K562 (cell line): Measurements from ENCODE around the gene HIVEP3. TPM values are rescaled to one million over a fixed set of nuclear protein-coding genes. Genes with fewer than 3 reads are reported as not detected.

Experiments
- ATAC-seq: fragments of 200-7000 bp; cut with Tn5 transposase; 3 replicates; pipeline ENCODE4 v1.9.1; 2020; ENCODE audit warnings: moderate library complexity
- BruUV-seq: library from RNA; stranded (reverse); fragments of 400-500 nt; replicated peaks from 2 replicates; lab custom pipeline; 2021; lab: Mats Ljungman, UMichigan
- CTCF ChIA-PET: fragments of 300-600 bp; formaldehyde crosslinking; extraction: SDS; loops from one replicate; lab custom pipeline; 2021; ENCODE audit warnings: low intra/inter-chr PET ratio; lab: Yijun Ruan, JAX
- POLR2A ChIA-PET: fragments of 300-600, 350-650 bp; sonication (Branson Sonifier 250); formaldehyde crosslinking; extraction: SDS; loops from one replicate; lab custom pipeline; 2021; ENCODE audit warnings: antibody characterized with exemption, inconsistent platforms; lab: Yijun Ruan, JAX
- DNase-seq, 4 experiments: peaks; one replicate each; pipeline versions ENCODE4 v3.0.0 to v3.0.0-alpha.2; 2011 to 2018; ENCODE audit warnings: low spot score in 3 of 4, mixed read lengths in 3 of 4; ENCODE audit errors: extremely low read depth in 1 of 4
- FAIRE-seq: peaks from 2 replicates; lab custom pipeline; 2011; peaks lifted over from hg19 to GRCh38; lab: Jason Lieb, UNC
- H2AFZ ChIP-seq: 2 replicates; pipeline ENCODE4 v1.6.0; 2011; ENCODE audit warnings: low read depth, low read length, control low read depth, inconsistent platforms
- H3K27ac ChIP-seq: fragments of 200-600 bp; 3 replicates; pipeline ENCODE4 v1.8.0; 2011; ENCODE audit warnings: low read depth, mild to moderate bottlenecking, control low read depth, inconsistent platforms, low read length, moderate library complexity, mixed read lengths; ENCODE audit errors: extremely low read depth
- H3K27me3 ChIP-seq, 2 experiments: fragments of 300-600 bp in 1 of 2; 2 replicates in 1 of 2; 3 replicates in 1 of 2; pipeline versions ENCODE4 v1.6.0 to v1.8.0; 2011; ENCODE audit warnings: inconsistent platforms in 2 of 2, low read length in 2 of 2, mild to moderate bottlenecking in 1 of 2, mixed read lengths in 1 of 2, moderate library complexity in 1 of 2; ENCODE audit not compliant: control insufficient read depth in 2 of 2, insufficient read depth in 2 of 2
- H3K36me3 ChIP-seq: fragments of 300-600 bp; 3 replicates; pipeline ENCODE4 v1.8.0; 2011; ENCODE audit warnings: mild to moderate bottlenecking, low read length, inconsistent platforms; ENCODE audit not compliant: control insufficient read depth, insufficient read depth
- H3K4me1 ChIP-seq, 2 experiments: fragments of 200-600 bp in 1 of 2; replicated peaks in 1 of 2; 2 replicates in 1 of 2; 3 replicates in 1 of 2; pipeline versions ENCODE4 v1.5.1 to v1.8.0; 2011; ENCODE audit warnings: inconsistent platforms in 2 of 2, low read length in 2 of 2, mild to moderate bottlenecking in 1 of 2, mixed read lengths in 1 of 2, moderate library complexity in 1 of 2; ENCODE audit not compliant: control insufficient read depth in 2 of 2, insufficient read depth in 2 of 2
- H3K4me2 ChIP-seq: 2 replicates; pipeline ENCODE4 v1.6.1; 2011; ENCODE audit warnings: low read length, control low read depth, inconsistent platforms, mixed read lengths; ENCODE audit not compliant: insufficient read depth
- H3K4me3 ChIP-seq: fragments of 200-600 bp; sonication (generic), shearing (Covaris generic); 2 replicates; pipeline ENCODE4 v1.5.1; 2016; ENCODE audit warnings: control low read depth, inconsistent platforms
- H3K79me2 ChIP-seq: fragments of 200-600 bp; 3 replicates; pipeline ENCODE4 v1.8.0; 2011; ENCODE audit warnings: low read length, inconsistent platforms; ENCODE audit not compliant: control insufficient read depth, insufficient read depth
- H3K9ac ChIP-seq, 2 experiments: 2 replicates each; pipeline versions ENCODE4 v1.6.0 to v1.6.1; 2011; ENCODE audit warnings: low read depth in 2 of 2, low read length in 2 of 2, control low read depth in 1 of 2, inconsistent platforms in 1 of 2, mild to moderate bottlenecking in 1 of 2, mixed read lengths in 1 of 2; ENCODE audit not compliant: insufficient read depth in 1 of 2
- H3K9me1 ChIP-seq: one replicate; pipeline ENCODE4 v1.6.0; 2011; ENCODE audit warnings: inconsistent platforms, mild to moderate bottlenecking, low read length, moderate library complexity; ENCODE audit not compliant: control insufficient read depth, insufficient read depth
- H3K9me3 ChIP-seq: replicated peaks from 2 replicates; pipeline ENCODE4 v1.5.1; 2011; ENCODE audit warnings: low read depth, low read length, inconsistent platforms; ENCODE audit not compliant: control insufficient read depth, insufficient read depth
- H4K20me1 ChIP-seq: replicated peaks from 2 replicates; pipeline ENCODE4 v1.6.1; 2011; ENCODE audit warnings: low read length, inconsistent platforms, mixed read lengths; ENCODE audit not compliant: control insufficient read depth, insufficient read depth
- BCOR ChIP-seq: fragments of 450-650 bp; IDR thresholded peaks from 2 replicates; pipeline ENCODE4 v1.6.1; 2016
- GABPA ChIP-seq: fragments of 200-800 bp; sonication (Bioruptor generic); conservative IDR thresholded peaks from 2 replicates; pipeline ENCODE4 v1.6.1; 2016; ENCODE audit warnings: low read depth, missing genetic modification characterization, missing compliant biosample characterization
- PTTG1 ChIP-seq: fragments of 450-650 bp; IDR thresholded peaks from 2 replicates; pipeline ENCODE4 v1.6.1; 2016; ENCODE audit warnings: low read depth, mild to moderate bottlenecking, missing genetic modification characterization, missing compliant biosample characterization
- RBM34 ChIP-seq: fragments of 200-400 bp; formaldehyde crosslinking; IDR thresholded peaks from 2 replicates; pipeline ENCODE4 v1.6.1; 2018; ENCODE audit warnings: low read length, borderline replicate concordance; ENCODE audit not compliant: insufficient read depth
- TCF7 ChIP-seq: sonication (generic); IDR thresholded peaks from 2 replicates; pipeline ENCODE4 v1.6.1; 2016; ENCODE audit warnings: antibody characterized with exemption, borderline replicate concordance
- TGIF2 ChIP-seq: sonication (generic); formaldehyde crosslinking; IDR thresholded peaks from 2 replicates; pipeline ENCODE4 v1.8.1; 2022; ENCODE audit warnings: mild to moderate bottlenecking, missing genetic modification reagents, moderate library complexity
- ZNF197 ChIP-seq: fragments of 200-800 bp; sonication (Bioruptor generic); IDR thresholded peaks from 2 replicates; pipeline ENCODE4 v1.6.1; 2016; ENCODE audit warnings: low read depth, missing genetic modification characterization, missing compliant biosample characterization
- ZNF77 ChIP-seq: fragments of 250-450 bp; sonication (Bioruptor Pico); IDR thresholded peaks from 2 replicates; pipeline ENCODE4 v1.5.0; 2020
- ZNF778 ChIP-seq: fragments of 450-650 bp; formaldehyde crosslinking; IDR thresholded peaks from 2 replicates; pipeline ENCODE4 v1.4.0; 2020; ENCODE audit warnings: mild to moderate bottlenecking, moderate library complexity
- WGBS: fragments of 100-300 bp; shearing (Covaris generic); methylation state at CpG from one replicate; pipeline ENCODE4 v1.1.6; 2016; ENCODE audit warnings: low coverage, mixed read lengths; ENCODE audit not compliant: insufficient coverage; ENCODE audit errors: missing lambda C conversion rate; 5-methylcytosine and 5-hydroxymethylcytosine counted together
- in situ Hi-C: fragments of 300-500 bp; cut with MboI; formaldehyde crosslinking; loops from 4 replicates; pipeline ENCODE4 v1.15.0; 2018; ENCODE audit warnings: inconsistent platforms, mixed read lengths
- intact Hi-C: fragments of 100-400 bp; cut with micrococcal nuclease; formaldehyde crosslinking; loops from 2 replicates; pipeline ENCODE4 v1.14.2; 2022
- polyA plus RNA-seq, 8 experiments: library from polyadenylated mRNA; depleted of rRNA in 4 of 8; stranded (reverse) in 5 of 8; unstranded in 3 of 8; fragments of >200 nt; fragmentation: Nextera tagmentation in 2 of 8; fragmentation: Illumina TruSeq in 1 of 8; extraction: Ambion mirVana in 2 of 8; extraction: Trizol in 1 of 8; gene quantifications; 2 replicates each; pipeline versions ENCODE4 v1.2.1 to v1.2.3, GENCODE V29; 2011 to 2014; ENCODE audit warnings: inconsistent platforms in 1 of 8, missing spikeins in 1 of 8
- total RNA-seq, 7 experiments: library from RNA; depleted of rRNA in 6 of 7; stranded (reverse); fragments of >200 nt in 6 of 7; fragmentation: Illumina TruSeq in 2 of 7; extraction: Trizol in 2 of 7; gene quantifications; 2 replicates each; pipeline versions ENCODE4 v1.2.1 to v1.2.3, GENCODE V29; 2011 to 2021; ENCODE audit warnings: low replicate concordance in 1 of 7

Gene HIVEP3
- total and polyA plus RNA-seq, 9 of the 15 experiments (the other 6 are each of a cell fraction or from before 2014, with no cell fraction given), result 0.09 to 0.58 (median 0.34) TPM; not detected in 1

DNA sequence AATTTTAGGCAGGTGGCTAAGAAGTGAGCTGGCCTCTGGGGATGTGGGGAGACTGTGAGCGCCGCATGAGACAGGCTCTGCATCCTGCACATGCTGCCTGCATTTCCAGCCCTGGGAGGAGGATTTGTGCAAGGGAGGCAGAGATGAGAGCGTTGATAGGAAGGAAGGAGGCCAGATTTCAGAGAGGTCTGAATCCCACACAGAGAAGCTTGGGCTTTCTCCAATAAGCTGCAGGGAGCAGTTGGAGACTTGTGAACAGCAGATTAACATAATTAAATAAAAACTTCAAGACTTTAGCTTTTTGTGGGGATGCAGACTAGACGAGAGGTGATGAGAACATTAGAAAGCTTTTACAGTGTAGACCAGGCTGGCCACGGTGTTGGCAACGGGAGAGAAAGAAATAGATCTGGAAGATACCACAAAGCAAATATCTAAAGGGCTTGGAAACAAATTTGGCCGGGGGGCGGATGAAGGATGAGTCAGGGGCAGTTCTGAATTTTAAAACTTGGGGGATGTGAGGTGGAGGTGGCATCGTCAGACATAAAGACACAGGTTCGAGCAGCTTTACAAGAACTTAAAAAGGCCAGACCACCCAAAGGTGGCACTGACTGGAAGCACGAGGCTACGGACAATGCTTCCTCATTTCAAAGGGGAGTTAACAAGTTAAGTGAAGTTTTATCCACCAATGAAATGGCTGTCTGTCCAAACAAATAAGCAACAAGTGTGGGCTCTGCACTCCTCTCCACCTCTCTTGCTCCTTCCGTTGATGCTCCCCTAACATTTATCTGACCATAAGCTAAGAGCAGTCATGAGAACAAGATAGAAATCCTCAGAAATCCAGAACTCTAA lies 57.0 kb downstream of the HIVEP3 start:
- Histone ChIP-seq H3K4me3 (no peak overlapping the region), H3K4me1 (peaks cover 0 to 13% of the 10 kb centered on the region in 2 experiments; a peak in 2 of 5 replicates), H3K9me1 (no peaks in the 10 kb centered on the region), H3K27me3 (peaks cover 28 to 40% of the 10 kb centered on the region in 2 experiments), H4K20me1 (peaks cover 4% of the 10 kb centered on the region; the same call in 1 of the 2 replicates), H3K9me3 (no peaks in the 10 kb centered on the region), H3K27ac (no peak overlapping the region)
- POLR2A ChIA-PET, result interaction anchor here (1.5 kb wide), 1 partner anchor 8 kb away, joined by 3 read pairs; no protein-coding TSS in a partner anchor
- no peak for DNase-seq
- no peak for ATAC-seq
- no TSS peak for BruUV-seq
- FAIRE-seq, result no peak
- intact Hi-C loops (no loop called here), in situ Hi-C loops (no loop called here)
- CTCF ChIA-PET, result no interaction called here
- TF ChIP-seq RBM34 (no peak), TGIF2 (no peak), PTTG1 (tag) (no peak), ZNF77 (CRISPR knock-in tag) (no peak)
- TF ChIP-seq, all 486 proteins: peak for 0
- Histone ChIP-seq H3K36me3 (no peaks in the 10 kb centered on the region), H3K79me2 (no peaks in the 10 kb centered on the region), H3K4me2 (no peak overlapping the region), H2AFZ (no peak overlapping the region), H3K9ac (no peak overlapping the region)
- WGBS, result 3% methylated on average over 13 of the region's 13 CpGs

- CTCF ChIA-PET, result no interaction called here
- no peak for DNase-seq
- no peak overlapping the region for H3K27ac ChIP-seq
- no peak overlapping the region for H3K4me2 ChIP-seq
- under 1% methylated on average over 8 of the region's 8 CpGs for WGBS
- peaks cover 0 to 13% of the 10 kb centered on the region in 2 experiments; a peak in 2 of 5 replicates for H3K4me1 ChIP-seq
- H3K27me3 ChIP-seq, result peaks cover 27 to 40% of the 10 kb centered on the region in 2 experiments
- in situ Hi-C loops, result no loop called here
- H4K20me1 ChIP-seq, result no peaks in the 10 kb centered on the region; the same call in 1 of the 2 replicates
- H3K4me3 ChIP-seq, result no peak overlapping the region
- H2AFZ ChIP-seq, result no peak overlapping the region
- H3K79me2 ChIP-seq, result no peaks in the 10 kb centered on the region
- BruUV-seq, result no TSS peak
- no peak overlapping the region for H3K9ac ChIP-seq
- FAIRE-seq, result no peak
- no peaks in the 10 kb centered on the region for H3K9me1 ChIP-seq
- H3K9me3 ChIP-seq, result no peaks in the 10 kb centered on the region
- POLR2A ChIA-PET, result interaction anchor here (1.2 kb wide), 1 partner anchor 22 kb away, joined by 4 read pairs; no protein-coding TSS in a partner anchor
- no peak for ATAC-seq
- intact Hi-C loops, result no loop called here
- no peaks in the 10 kb centered on the region for H3K36me3 ChIP-seq
- TF ChIP-seq BCOR, result no peak
- TF ChIP-seq GABPA (tag), result no peak
- TF ChIP-seq ZNF197, result no peak
- TF ChIP-seq TCF7, result no peak
- TF ChIP-seq ZNF778 (CRISPR knock-in tag), result no peak
Observed at GRCh38 chr1:41860771-41861170, 58.0 kb downstream of the HIVEP3 start.
